ENCODE data around the gene RALGPS1. TPM values are rescaled to one million over a fixed set of nuclear protein-coding genes. Genes with fewer than 3 reads are reported as not detected.

The RALGPS1 gene
- total and polyA plus RNA-seq, 2 of the 8 experiments (the other 6 are each of a cell fraction or from before 2014, with no cell fraction given) = 20.0 to 23.5 TPM

DNA sequence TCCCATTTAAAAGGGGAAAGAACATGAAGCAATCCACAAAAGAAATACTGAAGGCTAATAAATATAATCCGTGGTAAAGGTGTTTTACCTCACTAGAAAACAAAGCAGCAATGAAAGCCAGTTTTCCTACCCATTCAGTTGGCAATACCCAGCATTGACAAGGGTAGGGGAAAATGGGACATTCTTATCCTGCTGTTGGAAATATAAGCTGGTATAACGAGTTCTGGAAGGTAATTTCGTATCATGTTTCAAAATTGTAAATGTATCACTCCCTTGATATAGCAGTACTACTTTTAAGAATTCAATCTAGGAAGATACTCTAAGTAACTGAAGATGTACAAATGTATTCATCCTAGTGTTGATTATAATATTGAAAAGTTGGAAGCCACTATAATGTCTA lies 22.9 kb upstream of the RALGPS1 start (continued):
- TF ChIP-seq POU5F1 (IDR thresholded peaks at IDR 0.05; ENCODE audit: low read depth, low read length) (no peak), HDAC2 (IDR thresholded peaks at IDR 0.05; ENCODE audit: borderline replicate concordance in 1 of 2, low read depth in 2 of 2, low read length in 2 of 2) (no peak), BACH1 (IDR thresholded peaks at IDR 0.05; ENCODE audit: low read length) (no peak)

Measured in H1 (cell line).